Spleen (tissue), 7 donors: ENCODE results near the gene SNRPF.

Experiments
- POLR2A ChIP-seq, 3 donors: fragments of 450-650 bp; IDR thresholded peaks; one replicate each; pipeline ENCODE4 v1.5.1; 2017; ENCODE audit warnings: antibody characterized with exemption in 3 of 3, mild to moderate bottlenecking in 1 of 3
- TF ChIP-seq, protein P1 (sequence below), 11 experiments: fragments of 200-600 bp in 7 of 11; fragments of 450-650 bp in 4 of 11; sonication (generic) in 4 of 11; IDR thresholded peaks in 8 of 11; conservative IDR thresholded peaks in 3 of 11; 1 replicate in 7 of 11; 2 replicates in 4 of 11; pipeline versions ENCODE4 v1.4.0 to v1.8.0; 2016 to 2021; ENCODE audit warnings: antibody characterized with exemption in 11 of 11, inconsistent platforms in 4 of 11, mild to moderate bottlenecking in 1 of 11
- donor health status: DM: no; HTN: no; CAD: no; lungs with moderate emphysema.
- donor health status: DM: no; HTN: no; CAD: no.
- donor health status: DM: no; HTN: no; CAD: no.

DNA sequence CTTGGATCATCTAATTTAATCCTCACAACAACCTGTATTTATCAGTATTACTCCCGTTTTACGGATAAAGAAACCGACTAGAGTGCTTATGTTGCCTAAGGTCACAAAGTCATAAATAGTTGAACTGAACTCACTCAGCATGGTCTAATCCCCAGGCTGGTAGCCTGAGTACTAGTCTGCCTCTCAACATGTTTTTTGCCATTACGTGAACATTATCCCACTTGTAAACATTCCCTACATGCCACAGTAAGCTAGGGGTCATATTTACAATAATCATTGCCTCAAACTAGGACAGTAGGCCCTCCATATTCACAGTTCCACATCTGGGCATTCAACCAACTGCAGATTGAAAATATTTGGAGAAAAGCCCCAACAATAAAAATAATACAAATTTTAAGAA, 12.1 kb downstream of the SNRPF start:
- TF ChIP-seq, protein P1, sequence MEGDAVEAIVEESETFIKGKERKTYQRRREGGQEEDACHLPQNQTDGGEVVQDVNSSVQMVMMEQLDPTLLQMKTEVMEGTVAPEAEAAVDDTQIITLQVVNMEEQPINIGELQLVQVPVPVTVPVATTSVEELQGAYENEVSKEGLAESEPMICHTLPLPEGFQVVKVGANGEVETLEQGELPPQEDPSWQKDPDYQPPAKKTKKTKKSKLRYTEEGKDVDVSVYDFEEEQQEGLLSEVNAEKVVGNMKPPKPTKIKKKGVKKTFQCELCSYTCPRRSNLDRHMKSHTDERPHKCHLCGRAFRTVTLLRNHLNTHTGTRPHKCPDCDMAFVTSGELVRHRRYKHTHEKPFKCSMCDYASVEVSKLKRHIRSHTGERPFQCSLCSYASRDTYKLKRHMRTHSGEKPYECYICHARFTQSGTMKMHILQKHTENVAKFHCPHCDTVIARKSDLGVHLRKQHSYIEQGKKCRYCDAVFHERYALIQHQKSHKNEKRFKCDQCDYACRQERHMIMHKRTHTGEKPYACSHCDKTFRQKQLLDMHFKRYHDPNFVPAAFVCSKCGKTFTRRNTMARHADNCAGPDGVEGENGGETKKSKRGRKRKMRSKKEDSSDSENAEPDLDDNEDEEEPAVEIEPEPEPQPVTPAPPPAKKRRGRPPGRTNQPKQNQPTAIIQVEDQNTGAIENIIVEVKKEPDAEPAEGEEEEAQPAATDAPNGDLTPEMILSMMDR (IDR thresholded peaks at IDR 0.05 in 8 of 11, conservative IDR thresholded peaks at IDR 0.05 in 3 of 11), result no peak
- no peak for TF ChIP-seq POLR2A (IDR thresholded peaks at IDR 0.05)
